Fibroblast of villous mesenchyme (primary cell): ENCODE data around the gene PLA2G15. TPM values are rescaled to one million over a fixed set of nuclear protein-coding genes. Genes with fewer than 3 reads are reported as not detected.

Experiments used
- DNase-seq: peaks from one replicate; pipeline ENCODE4 v3.0.0-alpha.2; 2010; ENCODE audit warnings: low read depth
- H3K4me3 ChIP-seq: 2 replicates; pipeline ENCODE4 v1.5.1; 2011; ENCODE audit warnings: low read depth, mild to moderate bottlenecking, low read length
- CTCF ChIP-seq: IDR thresholded peaks from 2 replicates; pipeline ENCODE4 v1.5.1; 2012; ENCODE audit warnings: low read depth, mild to moderate bottlenecking, low read length; ENCODE audit not compliant: insufficient read depth
- total RNA-seq: library from RNA; depleted of rRNA; stranded (reverse); fragments of >200 nt; gene quantifications from 2 replicates; pipeline ENCODE4 v1.2.3, GENCODE V29; 2012

The PLA2G15 gene
- total RNA-seq, 1 donor: 19.9 TPM

- no peak overlapping the region for H3K4me3 ChIP-seq
- no peak for DNase-seq
- no peak for TF ChIP-seq CTCF
Measured at GRCh38 chr16:68232335-68232734, 12.8 kb upstream of the PLA2G15 start.

GRCh38 chr16:68233085-68233834, 11.9 kb upstream of the PLA2G15 start:
- no peak overlapping the region for H3K4me3 ChIP-seq
- no peak for TF ChIP-seq CTCF
- DNase-seq: no peak

GRCh38 chr16:68233835-68234187, 11.4 kb upstream of the PLA2G15 start:
- no peak for TF ChIP-seq CTCF
- DNase-seq: peak; percentile 62
- no peak overlapping the region for H3K4me3 ChIP-seq

- no peak for TF ChIP-seq CTCF
- H3K4me3 ChIP-seq: no peak overlapping the region
- no peak for DNase-seq
Measured at GRCh38 chr16:68234188-68235107, 10.7 kb upstream of the PLA2G15 start.

GRCh38 chr16:68235108-68235886, 9.9 kb upstream of the PLA2G15 start:
- no peak for TF ChIP-seq CTCF

GRCh38 chr16:68235887-68236136, 9.4 kb upstream of the PLA2G15 start, which contains the start of gene ESRP2:
Gene ESRP2, minus strand, starts transcription at chr16:68236127. Its CDS starts 82 bp downstream, at chr16:68236045.
- H3K4me3 ChIP-seq: peak within 1 kb of the TSS; percentile 65
- TF ChIP-seq CTCF: no peak
- DNase-seq: no peak

More at GRCh38 chr16:68235108-68235886, 9.9 kb upstream of the PLA2G15 start:
- H3K4me3 ChIP-seq: no peak overlapping the region
- no peak for DNase-seq
